NT2/D1 (cell line): Measurements from ENCODE around the gene NDE1.

Experiments
- SUZ12 ChIP-seq: IDR thresholded peaks from 2 replicates; pipeline ENCODE4 v1.6.1; 2011; ENCODE audit not compliant: insufficient read length, insufficient read depth; ENCODE audit errors: extremely low read depth
- YY1 ChIP-seq: IDR thresholded peaks from 2 replicates; pipeline ENCODE4 v1.6.1; 2011; ENCODE audit not compliant: insufficient read length, insufficient read depth

DNA sequence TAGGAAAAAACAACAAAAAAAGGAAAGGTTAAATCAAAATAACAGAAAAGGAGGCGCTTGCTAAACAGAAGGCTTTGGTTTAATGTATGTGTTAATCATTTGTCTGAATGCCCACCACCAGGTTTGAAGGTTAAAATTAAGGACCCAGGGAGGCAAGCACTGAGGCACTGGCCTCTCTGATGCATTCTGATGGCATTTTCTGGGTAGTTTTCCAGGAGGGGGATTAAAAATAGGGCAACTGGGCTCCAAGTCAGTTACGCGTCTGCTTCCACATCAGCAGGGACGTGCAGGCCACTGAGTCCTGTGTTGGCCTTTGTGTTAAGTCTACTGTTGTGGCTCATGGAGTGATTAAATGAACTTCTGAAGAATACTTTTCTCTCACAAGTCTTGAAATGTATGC, 34.0 kb upstream of the NDE1 start:
- TF ChIP-seq YY1 (no peak), SUZ12 (no peak)
